HG03442 (cell line): Measurements from ENCODE around the gene CCT7.

Experiments
- ATAC-seq: cut with Tn5 transposase; IDR thresholded peaks from one replicate; pipeline ENCODE4 v1.9.1; 2021; ENCODE audit warnings: mild to moderate bottlenecking, moderate library complexity; ENCODE audit not compliant: unreplicated experiment

CCT7 gene

DNA sequence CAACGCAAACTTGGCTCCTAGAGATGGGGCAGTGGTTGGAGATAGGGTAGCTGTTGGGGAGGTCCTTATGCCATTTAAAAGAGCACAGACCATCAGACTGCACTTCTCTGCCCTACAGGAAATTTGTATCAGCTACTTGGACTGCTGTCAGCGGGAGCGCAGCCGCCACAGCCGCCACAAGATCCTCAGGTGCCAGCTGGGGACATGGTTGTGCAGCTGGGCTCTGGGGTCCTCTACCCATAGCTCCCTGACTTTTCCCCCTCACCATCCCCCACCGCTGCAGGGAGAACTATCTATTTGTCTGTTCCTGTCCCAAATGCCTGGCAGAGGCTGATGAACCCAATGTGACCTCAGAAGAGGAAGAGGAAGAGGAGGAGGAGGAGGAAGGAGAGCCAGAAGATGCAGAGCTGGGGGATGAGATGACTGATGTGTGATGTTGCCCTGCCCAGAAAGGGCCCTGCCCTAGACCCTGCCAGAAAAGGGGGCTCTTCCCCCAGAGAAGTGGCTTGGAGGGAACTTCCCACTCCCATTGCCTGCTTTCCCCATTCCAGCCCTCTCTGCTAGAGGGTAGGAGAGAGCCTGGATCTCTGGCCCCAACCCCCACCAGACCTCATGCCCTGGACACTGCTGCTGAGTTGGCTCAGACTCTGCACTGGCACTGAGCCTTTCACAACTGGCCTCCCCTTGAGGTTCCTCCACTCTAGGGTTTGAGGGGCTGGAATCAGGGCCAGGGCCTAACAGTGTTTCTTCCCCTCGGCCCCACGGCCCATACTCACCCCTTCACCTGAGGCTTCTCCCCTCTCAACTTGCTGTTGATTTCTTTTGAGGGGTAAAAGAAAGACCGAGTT, 8.4 kb upstream of the CCT7 start:
- no peak for ATAC-seq

DNA sequence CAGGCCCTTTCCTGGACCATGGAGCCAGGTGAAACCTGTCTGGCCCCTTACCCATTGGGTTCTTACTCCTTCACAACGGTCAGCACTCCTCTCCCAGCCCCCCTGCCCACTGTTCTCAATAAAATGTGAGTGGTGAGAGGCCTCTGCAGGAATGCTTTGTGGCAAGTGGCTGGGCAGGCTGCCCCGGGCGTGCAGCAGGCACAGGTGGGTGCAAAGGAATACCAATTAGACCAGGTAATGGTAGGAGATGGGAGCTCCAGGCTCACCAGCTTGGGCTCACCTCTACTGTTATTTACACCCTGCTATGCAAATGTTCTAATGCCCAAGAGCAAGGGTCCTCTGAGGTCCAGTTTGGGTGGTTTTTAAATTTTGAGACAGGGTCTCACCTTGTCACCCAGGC, 7.0 kb upstream of the CCT7 start:
- no peak for ATAC-seq

DNA sequence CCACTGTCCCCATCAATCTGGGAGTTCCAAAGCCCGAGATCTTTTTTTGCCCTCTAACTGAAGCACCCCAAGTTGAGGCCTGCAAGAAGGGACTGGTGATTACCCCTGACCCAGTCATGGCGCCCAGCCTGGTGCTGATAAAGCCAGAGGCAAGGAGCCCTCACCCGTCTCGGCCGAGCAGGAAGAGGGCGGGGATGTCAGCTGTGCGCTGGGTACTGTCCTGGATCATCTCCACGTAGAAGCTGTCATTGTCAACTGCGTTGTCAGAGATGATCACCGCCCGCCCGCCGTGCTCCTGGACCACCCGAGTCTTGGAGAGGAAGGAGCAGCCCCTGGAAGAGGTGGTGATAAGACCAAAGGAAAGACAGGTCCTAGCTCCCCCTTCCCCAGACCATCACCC, 5.5 kb upstream of the CCT7 start:
- no peak for ATAC-seq

DNA sequence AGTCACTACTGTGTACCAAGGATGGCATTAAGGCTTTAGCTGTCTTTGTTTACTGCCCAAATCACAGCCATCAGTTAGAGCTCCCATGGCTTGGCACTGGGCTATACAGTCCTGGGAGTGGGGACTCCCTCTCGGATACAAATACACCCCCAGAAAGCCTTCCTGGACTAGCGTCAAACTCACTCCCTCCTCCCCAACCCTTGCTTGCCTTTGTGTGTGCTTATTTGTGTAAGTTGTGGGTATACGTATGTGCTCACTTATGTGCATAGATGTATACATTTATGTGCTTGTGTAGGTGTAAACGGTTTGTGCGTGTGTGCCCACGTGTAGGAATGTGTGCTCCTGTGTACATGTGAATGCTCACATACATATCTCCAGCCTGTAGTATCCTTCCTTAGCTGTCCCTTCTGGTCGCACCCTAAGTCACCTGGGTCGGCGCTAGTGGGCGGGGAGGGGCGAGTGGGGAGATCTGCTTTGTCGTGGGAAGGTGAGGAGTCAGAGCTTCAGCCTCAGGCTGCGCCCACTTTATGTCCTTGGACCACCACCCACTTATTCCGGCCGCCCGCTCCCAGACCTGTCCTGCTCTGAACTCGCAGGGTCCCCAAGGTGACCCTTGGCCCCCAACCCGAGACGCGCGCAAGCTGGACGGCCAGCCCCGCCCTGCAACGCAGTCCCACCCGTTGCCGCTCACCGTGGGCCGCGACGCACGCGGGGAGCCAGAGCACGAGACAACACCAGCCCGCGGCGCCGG, 1.5 kb upstream of the CCT7 start:
- ATAC-seq, result peak; percentile 4

DNA sequence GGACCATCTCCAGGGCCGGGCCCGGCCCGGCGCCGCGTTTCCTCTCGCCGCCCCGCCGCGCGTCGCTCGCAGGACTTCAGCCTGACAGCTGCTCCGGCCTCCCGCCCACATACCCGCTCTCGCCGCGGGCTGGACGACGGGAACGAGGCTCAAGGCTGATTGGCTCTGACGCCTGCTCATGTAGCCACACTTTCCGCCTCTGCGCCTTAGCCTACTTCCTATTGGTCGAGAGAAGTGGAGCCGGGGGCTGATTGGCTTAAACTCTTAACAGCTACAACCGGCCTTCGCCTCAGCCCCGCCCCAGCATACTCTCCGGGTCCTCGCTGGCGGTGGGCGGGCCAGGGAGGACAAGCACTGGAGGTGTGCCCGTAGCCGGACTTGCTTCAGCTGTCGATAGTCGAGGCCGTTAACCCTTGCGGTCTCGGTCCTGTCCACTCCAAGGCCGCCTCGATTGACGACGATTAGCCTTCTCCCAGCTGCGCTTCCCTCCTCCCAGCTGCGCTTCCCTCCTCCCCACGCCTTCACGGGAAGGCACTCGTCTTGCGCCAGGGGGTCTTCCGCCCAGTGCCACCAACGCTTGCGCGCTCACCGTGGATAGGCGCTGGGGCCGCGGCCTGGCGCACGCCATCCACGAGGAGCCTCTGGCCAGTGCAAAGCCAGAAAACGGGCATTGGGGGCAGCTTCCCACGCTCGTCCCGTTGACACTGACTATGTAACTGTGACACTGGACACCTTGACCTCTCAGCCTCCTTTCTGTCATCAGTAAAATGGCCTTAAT, 765 bp upstream of the CCT7 start, which contains the start of gene PRADC1:
TSS of gene PRADC1 (minus strand) at position 86 of the 778 bp plus-strand sequence. CDS start at position 7, 79 bp downstream.
- ATAC-seq, result peak; percentile 89

DNA sequence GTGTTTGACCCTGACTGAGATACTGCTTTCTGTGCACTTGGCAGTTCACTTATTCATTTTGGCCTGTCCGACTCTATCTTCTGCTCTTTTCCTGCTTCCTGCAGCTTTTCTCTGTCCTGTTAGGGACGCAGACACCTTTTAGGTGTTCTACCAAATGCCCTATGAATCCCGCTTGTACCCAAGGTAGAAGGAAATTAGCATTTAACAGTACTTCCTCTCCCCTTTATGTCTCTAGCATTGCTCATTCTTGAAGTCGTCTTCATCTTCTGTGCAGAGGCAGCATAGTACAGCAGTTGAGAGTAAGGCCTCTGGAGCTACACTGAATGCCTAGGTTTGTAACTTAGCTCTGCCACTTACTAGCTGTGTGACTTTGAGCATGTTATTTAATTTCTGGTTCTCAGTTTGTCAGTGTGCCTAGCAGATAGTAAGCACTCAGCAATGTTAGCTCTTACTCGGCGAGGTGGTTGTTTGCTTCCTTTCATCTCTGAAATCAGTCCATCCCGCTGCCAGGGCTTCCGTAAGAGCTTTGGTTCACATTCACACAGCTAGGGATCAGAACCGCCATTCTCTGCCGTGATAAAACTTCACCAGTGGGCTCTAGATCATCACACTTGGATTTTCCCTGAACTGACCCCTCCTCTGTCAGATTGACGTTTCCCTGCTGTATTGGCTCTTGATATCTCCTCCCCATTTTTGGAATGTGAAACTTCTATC, 1.4 kb downstream of the CCT7 start:
- no peak for ATAC-seq

DNA sequence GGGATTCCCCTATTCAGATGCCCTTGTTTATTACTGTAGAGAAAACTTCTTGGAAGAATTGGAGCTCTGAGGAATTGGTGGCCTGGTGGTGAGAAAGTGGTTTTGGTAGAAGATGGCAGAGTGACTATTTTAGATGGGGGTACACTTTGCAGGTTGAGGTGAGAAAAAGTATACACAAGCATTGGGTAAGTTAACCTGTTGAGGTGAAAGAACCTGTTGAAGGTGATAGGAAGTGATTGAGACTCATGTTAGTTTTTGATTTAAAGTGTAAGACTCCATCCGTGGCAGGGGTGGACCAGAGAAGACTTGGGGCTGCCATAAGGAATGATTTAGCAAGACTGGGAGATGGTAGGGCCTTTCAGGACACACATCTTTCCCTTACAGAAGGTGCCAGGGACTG, 3.1 kb downstream of the CCT7 start:
- no peak for ATAC-seq

DNA sequence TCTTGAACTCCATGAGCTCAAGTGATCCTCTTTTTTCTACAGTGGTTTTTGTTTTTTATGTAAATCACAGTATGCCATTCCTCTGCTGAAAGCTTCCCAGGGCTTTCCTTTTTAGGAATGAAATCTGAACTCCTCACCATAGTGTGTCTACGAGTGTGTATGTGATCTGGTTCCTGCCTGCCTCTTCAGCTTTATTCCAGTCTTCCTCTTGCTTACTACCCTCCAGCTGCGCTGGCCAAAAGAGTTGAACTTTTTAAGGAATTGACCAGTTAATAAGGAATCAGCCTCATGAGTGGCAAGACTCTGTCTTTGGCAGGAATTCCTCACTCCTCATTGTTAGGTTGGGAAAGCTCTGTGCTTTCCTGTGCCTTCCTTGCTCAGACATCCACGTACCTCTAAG, 4.0 kb downstream of the CCT7 start:
- no peak for ATAC-seq

DNA sequence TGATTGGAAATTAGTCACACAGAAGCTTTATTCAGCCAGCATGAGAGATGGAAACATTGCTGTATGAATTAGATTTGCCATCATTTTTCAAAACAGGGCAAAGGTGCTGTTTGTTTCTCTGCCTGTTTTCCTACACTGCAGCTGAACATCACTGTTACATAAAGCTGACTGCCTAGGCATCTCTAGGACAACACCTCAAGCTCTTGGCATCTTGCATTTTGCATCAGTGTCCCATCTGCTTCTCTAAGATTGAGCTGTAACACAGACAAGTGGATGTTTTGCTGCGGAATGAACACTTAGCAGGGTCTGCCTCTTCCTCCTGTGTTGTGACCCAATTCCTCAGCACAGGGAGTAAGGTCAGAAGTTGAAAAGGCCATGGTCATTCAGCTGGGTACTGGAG, 4.9 kb downstream of the CCT7 start:
- no peak for ATAC-seq

DNA sequence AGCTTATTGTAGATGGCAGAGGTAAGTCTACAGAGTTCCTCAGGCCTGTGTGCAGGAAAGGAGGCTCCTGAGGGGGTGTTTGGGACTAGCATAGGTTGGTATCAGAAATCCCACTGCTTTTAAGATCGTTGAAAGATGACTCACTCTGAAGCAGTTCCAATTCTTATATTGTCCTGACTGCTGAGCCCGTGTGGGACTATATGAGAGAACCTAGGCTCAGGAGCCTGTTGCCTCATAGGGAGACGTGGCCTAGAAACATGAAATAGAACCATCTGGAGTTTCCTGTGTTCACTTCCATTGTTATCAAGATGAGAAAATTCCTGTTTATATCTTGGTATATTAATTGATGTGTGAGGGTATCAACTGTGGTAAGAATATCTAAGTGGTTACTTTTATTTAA, 5.7 kb downstream of the CCT7 start:
- no peak for ATAC-seq

DNA sequence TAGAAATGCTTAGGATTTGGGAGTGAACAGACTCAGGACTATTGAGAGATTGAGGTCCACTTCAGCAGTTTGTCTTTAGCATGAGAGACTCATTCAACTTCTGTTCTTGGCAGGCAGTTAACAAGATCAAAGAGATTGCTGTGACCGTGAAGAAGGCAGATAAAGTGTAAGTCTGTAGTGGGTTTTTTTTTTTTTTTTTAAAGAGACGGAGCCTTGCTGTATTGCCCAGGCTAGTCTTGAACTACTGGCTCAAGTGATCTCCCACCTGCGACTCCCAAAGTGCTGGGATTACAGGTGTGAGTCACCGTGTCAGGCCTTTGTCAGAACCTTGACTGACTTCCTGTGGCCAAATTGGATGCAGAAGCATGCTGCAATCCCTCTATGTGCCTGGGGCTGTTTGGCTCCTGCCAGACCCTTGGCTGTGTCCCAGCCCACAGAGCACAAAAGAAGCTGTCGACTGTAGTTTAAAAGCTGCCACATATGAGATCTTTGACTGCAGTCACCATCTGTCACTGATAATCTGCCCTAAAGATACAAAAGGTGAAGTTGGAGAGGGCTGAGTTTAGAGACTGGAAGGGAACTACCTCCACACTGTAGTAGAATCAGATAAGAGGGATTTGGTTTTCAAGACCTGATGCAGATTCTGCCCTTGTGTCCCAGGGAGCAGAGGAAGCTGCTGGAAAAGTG, 9.9 kb downstream of the CCT7 start:
- ATAC-seq, result no peak

DNA sequence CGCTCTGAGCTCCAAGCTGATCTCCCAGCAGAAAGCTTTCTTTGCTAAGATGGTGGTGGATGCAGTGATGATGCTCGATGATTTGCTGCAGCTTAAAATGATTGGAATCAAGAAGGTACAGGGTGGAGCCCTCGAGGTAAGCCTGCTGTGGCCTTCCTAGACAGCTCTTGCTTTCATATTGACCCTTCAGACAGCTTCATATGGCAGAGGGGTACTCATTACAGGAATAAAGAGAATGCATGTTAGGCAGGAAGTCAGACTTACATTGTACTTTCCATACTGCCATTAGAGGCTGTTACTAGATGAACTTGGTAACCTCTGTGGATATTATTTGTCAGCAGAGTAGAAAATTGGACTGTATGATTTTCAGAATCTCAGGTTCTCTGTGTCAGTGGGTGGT, 10.5 kb downstream of the CCT7 start:
- no peak for ATAC-seq

DNA sequence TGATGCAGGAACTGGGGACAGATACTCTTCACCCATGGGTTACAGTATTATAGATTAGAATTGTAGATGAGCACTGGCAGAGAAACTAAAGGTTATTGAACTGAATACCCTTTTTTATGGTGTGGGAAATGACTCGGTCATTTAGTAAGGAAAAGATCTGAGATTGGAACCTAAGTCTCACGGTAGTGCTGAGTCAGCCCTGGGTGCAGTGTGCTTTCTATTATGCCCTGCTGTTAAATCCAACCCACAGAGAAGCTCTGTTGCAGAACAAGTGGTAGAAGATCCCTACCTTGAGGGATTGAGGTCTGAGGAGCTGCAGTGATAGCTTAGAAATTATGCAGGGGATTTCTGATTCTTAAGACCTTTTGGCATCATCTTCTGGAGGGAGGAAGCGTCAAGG, 12.7 kb downstream of the CCT7 start:
- no peak for ATAC-seq

DNA sequence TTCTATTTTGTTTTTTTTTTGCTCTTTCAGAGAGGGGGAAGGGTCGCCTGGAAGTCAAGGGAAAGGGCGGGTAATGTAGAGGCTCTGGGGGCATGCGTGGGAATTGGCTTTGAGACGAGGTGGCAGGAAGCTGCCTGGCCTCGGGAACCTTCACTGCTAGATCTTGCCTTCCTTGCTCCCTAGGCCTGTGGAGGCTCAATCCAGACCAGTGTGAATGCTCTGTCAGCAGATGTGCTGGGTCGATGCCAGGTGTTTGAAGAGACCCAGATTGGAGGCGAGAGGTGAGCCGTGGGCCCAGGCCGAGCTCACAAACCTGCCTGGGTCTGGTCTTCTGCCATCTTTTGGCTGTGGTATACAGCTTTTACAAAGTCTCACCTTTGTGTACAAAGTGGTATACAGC, 15.5 kb downstream of the CCT7 start:
- no peak for ATAC-seq

DNA sequence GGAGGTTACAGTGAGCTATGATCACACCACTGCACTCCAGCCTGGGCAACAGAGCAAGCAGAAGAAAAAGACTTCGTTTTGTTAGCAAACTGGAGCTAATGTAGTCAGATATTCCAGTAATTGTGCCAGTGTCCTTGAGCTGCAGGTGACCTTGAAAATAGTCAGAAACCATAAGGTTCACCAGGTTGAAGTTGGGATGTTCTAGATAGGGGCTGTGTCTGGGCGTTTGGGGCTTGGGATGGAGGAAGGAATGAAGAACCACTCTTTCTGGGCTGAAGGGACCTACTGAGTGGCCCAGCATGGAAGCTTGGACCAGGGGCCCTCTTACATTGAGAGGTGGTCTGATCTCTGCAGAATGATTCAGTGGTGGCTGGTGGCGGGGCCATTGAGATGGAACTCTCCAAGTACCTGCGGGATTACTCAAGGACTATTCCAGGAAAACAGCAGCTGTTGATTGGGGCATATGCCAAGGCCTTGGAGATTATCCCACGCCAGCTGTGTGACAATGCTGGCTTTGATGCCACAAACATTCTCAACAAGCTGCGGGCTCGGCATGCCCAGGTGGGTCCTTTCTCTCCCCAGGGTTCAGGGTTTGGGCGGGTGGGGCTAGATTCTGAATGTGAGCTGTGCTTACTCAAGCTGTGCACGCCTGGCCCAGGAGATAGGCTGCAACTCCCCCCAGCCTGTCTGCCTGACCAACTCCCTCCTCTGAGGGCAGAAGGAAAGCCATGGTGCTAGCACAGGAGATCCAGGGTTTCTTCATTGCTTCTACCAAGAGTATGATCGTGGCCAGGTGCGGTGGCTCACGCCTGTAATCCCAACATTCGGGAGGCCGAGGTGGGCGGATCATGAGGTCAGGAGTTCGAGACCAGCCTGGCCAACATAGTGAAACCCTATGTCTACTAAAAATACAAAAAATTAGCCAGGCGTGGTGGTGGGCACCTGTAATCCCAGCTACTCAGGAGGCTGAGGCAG, 17.1 kb downstream of the CCT7 start:
- ATAC-seq, result no peak

DNA sequence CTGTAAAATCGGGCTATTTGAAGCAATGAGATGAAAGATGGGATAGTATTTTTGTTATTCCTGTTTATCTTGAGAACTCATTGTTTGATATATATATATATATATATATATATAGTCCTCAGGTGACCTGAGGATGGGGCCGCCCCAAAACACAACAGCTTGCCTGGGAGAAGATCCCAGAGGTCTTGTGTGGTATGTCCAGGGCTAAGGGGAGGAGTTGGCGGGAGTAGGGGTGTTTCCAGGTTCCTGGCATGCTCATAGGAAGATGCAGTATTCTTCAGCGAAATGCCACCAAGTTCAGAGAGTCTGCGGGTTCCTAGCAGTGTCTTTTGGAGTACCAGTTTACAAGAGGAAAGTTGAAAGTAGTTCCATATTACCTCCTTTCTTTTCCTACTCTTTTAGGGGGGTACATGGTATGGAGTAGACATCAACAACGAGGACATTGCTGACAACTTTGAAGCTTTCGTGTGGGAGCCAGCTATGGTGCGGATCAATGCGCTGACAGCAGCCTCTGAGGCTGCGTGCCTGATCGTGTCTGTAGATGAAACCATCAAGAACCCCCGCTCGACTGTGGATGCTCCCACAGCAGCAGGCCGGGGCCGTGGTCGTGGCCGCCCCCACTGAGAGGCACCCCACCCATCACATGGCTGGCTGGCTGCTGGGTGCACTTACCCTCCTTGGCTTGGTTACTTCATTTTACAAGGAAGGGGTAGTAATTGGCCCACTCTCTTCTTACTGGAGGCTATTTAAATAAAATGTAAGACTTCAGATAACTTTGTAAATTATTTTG, 18.3 kb downstream of the CCT7 start:
- ATAC-seq, result no peak

DNA sequence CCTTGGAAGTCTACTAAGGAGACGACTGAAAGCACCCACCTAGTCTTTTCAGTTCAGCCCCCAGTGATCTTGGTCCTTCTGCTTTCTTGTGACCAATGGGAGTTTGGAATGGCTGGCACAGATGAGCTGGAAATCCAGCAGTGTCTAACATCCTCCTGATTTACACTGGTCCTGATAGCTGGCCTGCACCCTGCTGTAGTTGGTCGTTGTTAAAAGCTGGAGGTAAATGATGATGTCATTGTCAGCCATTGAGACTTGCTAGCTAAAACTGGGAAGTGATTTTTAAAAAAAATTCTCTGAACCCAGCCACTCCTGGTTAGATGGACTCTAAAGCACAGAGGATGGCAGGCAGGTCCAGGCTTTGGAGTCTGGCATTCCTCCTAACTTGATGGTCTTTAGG, 19.3 kb downstream of the CCT7 start:
- ATAC-seq, result no peak

DNA sequence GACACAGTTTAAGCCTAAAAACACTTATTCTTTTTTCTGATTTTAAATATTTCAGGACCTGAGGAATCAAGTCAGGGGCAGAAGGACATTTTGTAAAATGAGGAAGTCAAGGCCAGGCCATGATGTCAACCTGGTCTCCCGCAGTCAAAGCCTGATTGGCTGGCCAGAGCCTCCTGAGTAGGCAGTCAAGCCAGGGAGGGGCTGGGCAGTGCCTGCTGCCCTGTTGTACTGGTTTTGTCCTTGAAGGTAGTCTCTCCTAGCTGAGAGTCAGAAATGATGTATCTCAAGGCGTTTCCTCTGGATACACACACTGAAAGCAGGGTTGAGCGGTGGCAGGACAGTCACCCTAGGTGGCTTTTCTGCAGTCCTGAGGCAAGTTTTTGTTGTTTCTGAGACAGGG, 19.8 kb downstream of the CCT7 start:
- ATAC-seq, result no peak
